ENCODE data around the gene LRRC49.

DNA sequence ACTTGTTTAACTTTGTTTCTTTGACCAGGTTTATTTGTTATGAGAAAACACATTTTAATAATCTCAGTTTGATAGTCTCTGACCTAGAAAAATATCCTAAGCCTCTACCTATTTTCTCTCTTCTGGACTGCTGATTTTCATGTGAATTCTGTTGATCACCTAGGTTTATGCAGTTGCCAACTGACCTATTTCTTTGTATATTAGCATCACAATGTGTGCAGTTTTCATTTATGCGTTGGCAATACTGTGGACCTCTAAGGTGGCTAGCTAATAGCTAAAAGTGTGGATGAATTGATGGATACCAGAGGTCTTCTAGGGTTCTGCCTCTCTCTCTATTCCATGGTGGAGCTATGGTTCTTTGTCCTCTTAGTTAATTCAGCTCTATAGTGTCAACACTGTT lies 72.1 kb downstream of the LRRC49 start:
- TF ChIP-seq, protein P1, sequence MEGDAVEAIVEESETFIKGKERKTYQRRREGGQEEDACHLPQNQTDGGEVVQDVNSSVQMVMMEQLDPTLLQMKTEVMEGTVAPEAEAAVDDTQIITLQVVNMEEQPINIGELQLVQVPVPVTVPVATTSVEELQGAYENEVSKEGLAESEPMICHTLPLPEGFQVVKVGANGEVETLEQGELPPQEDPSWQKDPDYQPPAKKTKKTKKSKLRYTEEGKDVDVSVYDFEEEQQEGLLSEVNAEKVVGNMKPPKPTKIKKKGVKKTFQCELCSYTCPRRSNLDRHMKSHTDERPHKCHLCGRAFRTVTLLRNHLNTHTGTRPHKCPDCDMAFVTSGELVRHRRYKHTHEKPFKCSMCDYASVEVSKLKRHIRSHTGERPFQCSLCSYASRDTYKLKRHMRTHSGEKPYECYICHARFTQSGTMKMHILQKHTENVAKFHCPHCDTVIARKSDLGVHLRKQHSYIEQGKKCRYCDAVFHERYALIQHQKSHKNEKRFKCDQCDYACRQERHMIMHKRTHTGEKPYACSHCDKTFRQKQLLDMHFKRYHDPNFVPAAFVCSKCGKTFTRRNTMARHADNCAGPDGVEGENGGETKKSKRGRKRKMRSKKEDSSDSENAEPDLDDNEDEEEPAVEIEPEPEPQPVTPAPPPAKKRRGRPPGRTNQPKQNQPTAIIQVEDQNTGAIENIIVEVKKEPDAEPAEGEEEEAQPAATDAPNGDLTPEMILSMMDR (IDR thresholded peaks at IDR 0.05) = no peak
- TF ChIP-seq POLR2A (IDR thresholded peaks at IDR 0.05) = no peak

Measured in heart left ventricle (tissue), 13 donors.